Measurements from ENCODE around the gene TMEM245. TPM values are rescaled to one million over a fixed set of nuclear protein-coding genes. Genes with fewer than 3 reads are reported as not detected.

Gene TMEM245
- total and polyA plus RNA-seq, 2 donors (not counting 1 experiment from before 2014, with no cell fraction given) = 48.2 to 48.8 TPM

DNA sequence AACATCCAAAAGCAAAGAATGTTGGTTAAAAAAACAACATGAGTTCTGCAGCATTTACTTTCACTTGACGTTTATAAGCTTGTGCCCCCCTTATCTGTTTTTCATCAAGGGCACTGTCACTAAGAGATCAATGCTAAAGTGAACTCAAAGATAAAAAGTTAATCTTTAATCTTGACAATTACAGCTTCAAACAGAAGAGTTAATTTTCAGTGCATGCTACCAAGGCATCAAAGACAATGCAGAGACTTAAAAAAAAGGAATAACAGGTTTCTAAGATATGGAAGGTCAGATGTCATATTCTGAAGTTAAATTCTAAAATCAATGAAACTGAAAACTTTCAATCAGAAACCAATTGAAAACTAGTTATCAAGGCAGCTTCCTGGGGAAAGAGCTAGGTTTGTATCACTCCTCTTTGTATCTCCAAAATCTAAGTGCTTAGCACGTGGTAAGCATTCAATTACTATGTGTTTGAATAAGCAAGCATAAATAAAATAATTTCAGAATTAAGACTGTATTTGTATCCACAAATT lies 37.6 kb downstream of the TMEM245 start:
- peaks cover 1% of the 10 kb centered on the region for H3K36me3 ChIP-seq (ENCODE audit: control insufficient read depth, insufficient read depth, low read length)
- no peak overlapping the region for H3K27ac ChIP-seq (ENCODE audit: insufficient read depth, low read length)
- no peak overlapping the region for H3K4me2 ChIP-seq (ENCODE audit: extremely low read depth, insufficient read depth, low read length)
- H3K4me1 ChIP-seq (ENCODE audit: control insufficient read depth, extremely low read depth, insufficient read depth, low read length) = no peaks in the 10 kb centered on the region
- no peaks in the 10 kb centered on the region for H4K20me1 ChIP-seq (ENCODE audit: control insufficient read depth, extremely low read depth, insufficient read depth, low read length)
- no peak for DNase-seq (ENCODE audit: low read depth in 2 of 2)
- H3K79me2 ChIP-seq (ENCODE audit: control insufficient read depth, insufficient read depth, low read length) = no peaks in the 10 kb centered on the region
- TF ChIP-seq, protein P1, sequence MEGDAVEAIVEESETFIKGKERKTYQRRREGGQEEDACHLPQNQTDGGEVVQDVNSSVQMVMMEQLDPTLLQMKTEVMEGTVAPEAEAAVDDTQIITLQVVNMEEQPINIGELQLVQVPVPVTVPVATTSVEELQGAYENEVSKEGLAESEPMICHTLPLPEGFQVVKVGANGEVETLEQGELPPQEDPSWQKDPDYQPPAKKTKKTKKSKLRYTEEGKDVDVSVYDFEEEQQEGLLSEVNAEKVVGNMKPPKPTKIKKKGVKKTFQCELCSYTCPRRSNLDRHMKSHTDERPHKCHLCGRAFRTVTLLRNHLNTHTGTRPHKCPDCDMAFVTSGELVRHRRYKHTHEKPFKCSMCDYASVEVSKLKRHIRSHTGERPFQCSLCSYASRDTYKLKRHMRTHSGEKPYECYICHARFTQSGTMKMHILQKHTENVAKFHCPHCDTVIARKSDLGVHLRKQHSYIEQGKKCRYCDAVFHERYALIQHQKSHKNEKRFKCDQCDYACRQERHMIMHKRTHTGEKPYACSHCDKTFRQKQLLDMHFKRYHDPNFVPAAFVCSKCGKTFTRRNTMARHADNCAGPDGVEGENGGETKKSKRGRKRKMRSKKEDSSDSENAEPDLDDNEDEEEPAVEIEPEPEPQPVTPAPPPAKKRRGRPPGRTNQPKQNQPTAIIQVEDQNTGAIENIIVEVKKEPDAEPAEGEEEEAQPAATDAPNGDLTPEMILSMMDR (conservative IDR thresholded peaks at IDR 0.05 in 1 of 2, IDR thresholded peaks at IDR 0.05 in 1 of 2; ENCODE audit: low read depth in 1 of 2, low read length in 2 of 2) = no peak
- TF ChIP-seq EZH2 (IDR thresholded peaks at IDR 0.05; ENCODE audit: low read length, missing control alignments) = no peak
- no peaks in the 10 kb centered on the region for H3K27me3 ChIP-seq (ENCODE audit: control insufficient read depth, insufficient read depth, low read length)
- H3K9ac ChIP-seq (ENCODE audit: insufficient read depth, low read length) = no peak overlapping the region
- no peaks in the 10 kb centered on the region for H3K9me3 ChIP-seq (ENCODE audit: control insufficient read depth, insufficient read depth, low read depth, low read length)
- H3K4me3 ChIP-seq (replicated peaks in 1 of 4; ENCODE audit: control extremely low read depth in 1 of 4, insufficient read depth in 1 of 4, low read depth in 3 of 4, low read length in 4 of 4) = no peak overlapping the region
- no peak overlapping the region for H2AFZ ChIP-seq (ENCODE audit: low read length)

DNA sequence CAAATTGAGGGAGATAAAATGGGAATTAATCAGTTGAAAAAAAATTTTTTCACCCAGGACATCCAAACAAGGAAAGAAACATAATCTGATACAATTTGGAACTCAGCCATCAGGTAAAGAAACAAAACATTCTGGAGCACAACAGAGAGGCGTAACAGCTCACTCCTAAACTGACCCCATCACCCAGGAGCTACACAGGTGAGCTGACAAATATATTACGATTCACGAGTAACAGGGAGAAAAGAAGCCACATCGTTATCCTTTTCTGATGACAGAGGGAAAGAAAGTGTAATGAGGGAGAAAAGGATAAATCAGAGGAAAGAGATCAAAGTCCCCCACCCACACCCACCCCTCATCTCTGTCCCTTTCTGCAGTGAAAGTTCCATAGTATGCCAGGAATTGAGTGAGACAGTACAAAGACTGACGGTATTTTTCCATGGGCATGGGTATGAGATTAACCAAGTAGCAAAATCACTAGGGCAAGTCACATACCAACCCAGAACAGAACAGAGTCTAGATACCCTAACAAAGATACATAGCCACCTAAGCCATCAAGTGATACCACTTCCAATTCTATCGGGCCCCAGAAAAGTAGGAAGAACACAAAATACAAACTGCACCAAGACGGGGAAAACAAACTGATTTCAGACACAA lies 45.4 kb downstream of the TMEM245 start:
- no peaks in the 10 kb centered on the region for H4K20me1 ChIP-seq (ENCODE audit: control insufficient read depth, extremely low read depth, insufficient read depth, low read length)
- no peak overlapping the region for H3K4me2 ChIP-seq (ENCODE audit: extremely low read depth, insufficient read depth, low read length)
- DNase-seq (ENCODE audit: low read depth in 2 of 2) = no peak
- H3K36me3 ChIP-seq (ENCODE audit: control insufficient read depth, insufficient read depth, low read length) = peaks cover 1% of the 10 kb centered on the region
- H3K9ac ChIP-seq (ENCODE audit: insufficient read depth, low read length) = no peak overlapping the region
- no peak overlapping the region for H2AFZ ChIP-seq (ENCODE audit: low read length)
- no peaks in the 10 kb centered on the region for H3K79me2 ChIP-seq (ENCODE audit: control insufficient read depth, insufficient read depth, low read length)
- TF ChIP-seq EZH2 (IDR thresholded peaks at IDR 0.05; ENCODE audit: low read length, missing control alignments) = no peak
- no peak overlapping the region for H3K4me3 ChIP-seq (replicated peaks in 1 of 4; ENCODE audit: control extremely low read depth in 1 of 4, insufficient read depth in 1 of 4, low read depth in 3 of 4, low read length in 4 of 4)
- H3K9me3 ChIP-seq (ENCODE audit: control insufficient read depth, insufficient read depth, low read depth, low read length) = no peaks in the 10 kb centered on the region
- H3K4me1 ChIP-seq (ENCODE audit: control insufficient read depth, extremely low read depth, insufficient read depth, low read length) = no peaks in the 10 kb centered on the region
- H3K27me3 ChIP-seq (ENCODE audit: control insufficient read depth, insufficient read depth, low read length) = no peaks in the 10 kb centered on the region
- no peak overlapping the region for H3K27ac ChIP-seq (ENCODE audit: insufficient read depth, low read length)

DNA sequence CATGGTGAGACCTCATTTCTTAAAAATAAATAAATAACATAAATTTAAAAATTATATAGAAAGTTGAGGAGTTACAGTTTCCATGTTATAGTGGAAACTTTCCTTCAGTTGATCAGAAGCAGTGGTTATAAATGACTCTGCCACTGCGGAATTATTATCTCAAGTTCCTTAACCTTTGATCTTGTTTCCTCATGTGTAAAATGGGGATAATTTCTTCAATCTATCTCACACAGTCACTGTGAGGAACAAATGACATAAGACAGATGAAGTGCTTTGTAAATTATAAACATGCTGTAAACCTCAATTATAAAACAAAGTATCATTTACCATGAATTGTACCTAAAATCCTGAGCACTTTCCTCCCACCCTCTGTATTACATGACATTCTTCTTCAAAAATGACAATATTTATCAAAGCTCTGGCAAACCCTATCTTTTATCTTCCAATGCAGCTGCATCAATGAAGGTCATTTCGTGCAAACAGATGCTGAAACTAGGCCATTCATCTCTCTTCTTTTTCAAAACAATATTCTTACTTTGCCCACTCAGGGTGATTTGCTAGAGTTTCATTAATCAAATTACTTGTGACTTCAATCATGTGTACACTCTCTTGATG lies 46.8 kb downstream of the TMEM245 start:
- no peak for TF ChIP-seq EZH2 (IDR thresholded peaks at IDR 0.05; ENCODE audit: low read length, missing control alignments)
- TF ChIP-seq, protein P1 (conservative IDR thresholded peaks at IDR 0.05 in 1 of 2, IDR thresholded peaks at IDR 0.05 in 1 of 2; ENCODE audit: low read depth in 1 of 2, low read length in 2 of 2) = no peak
- Histone ChIP-seq H3K36me3 (ENCODE audit: control insufficient read depth, insufficient read depth, low read length) (peaks cover 2% of the 10 kb centered on the region), H3K27ac (ENCODE audit: insufficient read depth, low read length) (no peak overlapping the region), H4K20me1 (ENCODE audit: control insufficient read depth, extremely low read depth, insufficient read depth, low read length) (no peaks in the 10 kb centered on the region), H3K4me1 (ENCODE audit: control insufficient read depth, extremely low read depth, insufficient read depth, low read length) (no peaks in the 10 kb centered on the region), H3K4me3 (replicated peaks in 1 of 4; ENCODE audit: control extremely low read depth in 1 of 4, insufficient read depth in 1 of 4, low read depth in 3 of 4, low read length in 4 of 4) (no peak overlapping the region), H3K79me2 (ENCODE audit: control insufficient read depth, insufficient read depth, low read length) (no peaks in the 10 kb centered on the region), H3K27me3 (ENCODE audit: control insufficient read depth, insufficient read depth, low read length) (no peaks in the 10 kb centered on the region), H3K9me3 (ENCODE audit: control insufficient read depth, insufficient read depth, low read depth, low read length) (no peaks in the 10 kb centered on the region), H2AFZ (ENCODE audit: low read length) (no peak overlapping the region), H3K4me2 (ENCODE audit: extremely low read depth, insufficient read depth, low read length) (no peak overlapping the region), H3K9ac (ENCODE audit: insufficient read depth, low read length) (no peak overlapping the region)
- DNase-seq (ENCODE audit: low read depth in 2 of 2) = no peak
